ENCODE results near the gene APOL1.
A peak's percentile ranks its signal among the peaks of the same experiment; 100 is the strongest.
"Not testable (repeated sequence)": the region's sequence is repeated elsewhere in the genome, so short reads cannot be mapped to it uniquely, and the experiment has no call there.

The APOL1 gene, protein sequence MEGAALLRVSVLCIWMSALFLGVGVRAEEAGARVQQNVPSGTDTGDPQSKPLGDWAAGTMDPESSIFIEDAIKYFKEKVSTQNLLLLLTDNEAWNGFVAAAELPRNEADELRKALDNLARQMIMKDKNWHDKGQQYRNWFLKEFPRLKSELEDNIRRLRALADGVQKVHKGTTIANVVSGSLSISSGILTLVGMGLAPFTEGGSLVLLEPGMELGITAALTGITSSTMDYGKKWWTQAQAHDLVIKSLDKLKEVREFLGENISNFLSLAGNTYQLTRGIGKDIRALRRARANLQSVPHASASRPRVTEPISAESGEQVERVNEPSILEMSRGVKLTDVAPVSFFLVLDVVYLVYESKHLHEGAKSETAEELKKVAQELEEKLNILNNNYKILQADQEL

DNA sequence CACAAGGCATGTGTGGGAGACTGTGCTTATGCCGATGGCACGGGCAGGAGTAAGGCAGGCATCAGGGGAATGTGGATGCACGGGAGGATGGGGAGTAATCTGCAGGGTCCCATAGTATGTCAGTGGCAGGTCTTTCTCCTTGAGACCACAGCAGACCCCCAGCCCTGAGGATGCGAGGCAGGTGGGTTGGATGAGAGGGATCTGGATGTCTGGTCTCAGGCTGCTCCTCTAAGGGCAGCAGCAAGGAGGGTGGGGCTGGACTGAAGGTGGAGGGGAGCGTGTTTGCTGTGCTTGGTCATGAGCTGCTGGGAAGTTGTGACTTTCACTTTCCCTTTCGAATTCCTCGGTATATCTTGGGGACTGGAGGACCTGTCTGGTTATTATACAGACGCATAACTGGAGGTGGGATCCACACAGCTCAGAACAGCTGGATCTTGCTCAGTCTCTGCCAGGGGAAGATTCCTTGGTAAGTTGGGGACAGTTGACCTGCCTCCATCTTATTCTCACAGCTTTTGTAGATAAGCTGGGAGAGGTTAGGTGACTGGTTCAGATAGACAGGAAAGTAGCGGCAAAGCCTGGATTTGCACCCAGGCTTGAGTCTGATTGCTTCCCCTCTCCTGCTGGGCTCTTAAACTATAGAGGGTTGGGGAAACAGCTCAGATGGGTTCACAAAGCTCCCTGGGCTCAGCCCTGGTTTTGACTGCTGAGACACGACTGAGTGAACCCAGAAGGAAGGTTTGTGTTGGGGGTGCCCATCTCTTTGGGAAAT is at the start of gene APOL1:
Gene APOL1 (plus strand): TSS at position 380 of the 769 bp plus-strand sequence. CDS start 1,823 bp downstream, outside the sequence.
- peaks cover 50% of the 10 kb centered on the region for H3K4me1 ChIP-seq (ENCODE audit: control insufficient read depth, insufficient read depth, low read length)
- H3K27me3 ChIP-seq (ENCODE audit: control insufficient read depth, insufficient read depth, low read length), result no peaks in the 10 kb centered on the region
- H3K9me3 ChIP-seq (ENCODE audit: control insufficient read depth, low read length), result no peaks in the 10 kb centered on the region
- peak within 1 kb of the TSS; percentile 82 for H3K4me3 ChIP-seq (ENCODE audit: low read length)
- peaks cover 4% of the 10 kb centered on the region for H3K36me3 ChIP-seq (ENCODE audit: control insufficient read depth, insufficient read depth, low read length)
- H3K9ac ChIP-seq (ENCODE audit: low read length), result peak within 1 kb of the TSS; percentile 80

DNA sequence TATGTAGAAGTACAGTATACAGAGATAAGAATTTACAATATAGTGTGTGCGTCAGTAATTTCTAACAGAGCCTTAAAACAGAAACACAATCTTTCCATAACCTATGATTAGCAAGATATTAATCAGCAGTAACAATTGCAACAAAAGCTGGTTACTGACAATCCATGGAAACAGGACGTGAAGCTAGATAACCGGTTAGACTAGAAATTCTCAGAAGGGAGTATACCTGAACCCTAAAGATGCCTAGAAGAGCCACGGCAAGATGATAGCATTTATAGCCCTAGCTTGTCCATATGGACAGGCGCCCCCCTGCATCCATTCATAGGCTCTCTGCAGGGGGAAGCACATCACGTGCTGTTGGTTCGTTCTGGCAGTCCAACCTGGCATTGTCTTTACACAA is 49.5 kb upstream of the APOL1 start:
- not testable (repeated sequence) for H3K4me3 ChIP-seq (ENCODE audit: low read length)

DNA sequence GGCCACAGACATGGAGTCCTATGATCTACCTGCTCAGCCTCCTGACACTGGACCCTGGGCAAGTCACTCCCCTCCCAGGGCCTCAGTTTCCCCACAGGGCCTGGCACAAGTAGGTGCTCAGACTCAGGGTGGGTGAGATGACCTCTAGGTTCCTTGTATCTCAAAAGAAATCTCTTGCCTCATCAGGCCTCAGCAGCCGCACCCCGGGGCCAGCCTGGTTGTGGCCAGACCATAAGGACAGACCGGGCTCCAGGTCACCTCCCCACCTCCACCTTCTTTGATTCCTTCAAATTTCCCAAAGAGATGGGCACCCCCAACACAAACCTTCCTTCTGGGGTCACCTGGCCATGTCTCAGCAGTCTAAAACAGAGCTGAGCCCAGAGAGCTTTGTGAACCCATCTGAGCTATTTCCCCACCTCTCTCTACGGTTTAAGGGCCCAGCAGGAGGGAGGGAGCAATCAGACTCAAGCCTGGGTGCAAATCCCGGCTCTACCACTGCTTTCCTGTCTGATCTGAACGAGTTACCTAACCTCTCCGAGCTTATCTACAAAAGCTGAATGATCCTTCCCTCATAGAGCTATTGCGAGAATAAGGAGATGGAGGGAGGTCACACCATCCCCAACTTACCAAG is 48.8 kb upstream of the APOL1 start:
- Histone ChIP-seq H3K4me3 (ENCODE audit: low read length) (peak overlapping the region; percentile 45), H3K4me1 (ENCODE audit: control insufficient read depth, insufficient read depth, low read length) (peaks cover 16% of the 10 kb centered on the region), H3K27me3 (ENCODE audit: control insufficient read depth, insufficient read depth, low read length) (no peaks in the 10 kb centered on the region), H3K9ac (ENCODE audit: low read length) (peak overlapping the region; percentile 49), H3K36me3 (ENCODE audit: control insufficient read depth, insufficient read depth, low read length) (no peaks in the 10 kb centered on the region), H3K9me3 (ENCODE audit: control insufficient read depth, low read length) (no peaks in the 10 kb centered on the region)

More for the DNA sequence above, 49.5 kb upstream of the APOL1 start:
- peaks cover 16% of the 10 kb centered on the region for H3K4me1 ChIP-seq (ENCODE audit: control insufficient read depth, insufficient read depth, low read length)
- not testable (repeated sequence) for H3K27me3 ChIP-seq (ENCODE audit: control insufficient read depth, insufficient read depth, low read length); H3K9ac ChIP-seq (ENCODE audit: low read length); H3K36me3 ChIP-seq (ENCODE audit: control insufficient read depth, insufficient read depth, low read length); H3K9me3 ChIP-seq (ENCODE audit: control insufficient read depth, low read length)

DNA sequence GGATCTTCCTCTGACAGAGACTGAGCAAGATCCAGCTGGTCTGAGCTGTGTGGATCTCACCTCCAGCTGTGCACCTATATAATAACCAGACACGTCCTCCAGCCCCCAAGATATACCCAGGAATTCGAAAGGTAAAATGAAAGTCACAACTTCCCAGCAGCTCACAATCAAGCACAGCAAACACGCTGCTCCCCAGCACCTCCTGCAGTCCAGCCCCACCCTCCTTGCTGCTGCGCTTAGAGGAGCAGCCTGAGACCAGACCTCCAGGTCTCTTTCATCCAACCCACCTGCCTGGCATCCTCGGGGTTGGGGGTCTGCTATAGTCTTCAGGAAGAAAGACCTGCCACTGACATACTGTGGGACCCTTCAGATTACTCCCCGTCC is 48.3 kb upstream of the APOL1 start:
- peak overlapping the region; percentile 45 for H3K4me3 ChIP-seq (ENCODE audit: low read length)
- H3K9ac ChIP-seq (ENCODE audit: low read length), result peak overlapping the region; percentile 49
- H3K27me3 ChIP-seq (ENCODE audit: control insufficient read depth, insufficient read depth, low read length), result no peaks in the 10 kb centered on the region
- H3K9me3 ChIP-seq (ENCODE audit: control insufficient read depth, low read length), result no peaks in the 10 kb centered on the region
- H3K4me1 ChIP-seq (ENCODE audit: control insufficient read depth, insufficient read depth, low read length), result peaks cover 16% of the 10 kb centered on the region
- H3K36me3 ChIP-seq (ENCODE audit: control insufficient read depth, insufficient read depth, low read length), result no peaks in the 10 kb centered on the region

DNA sequence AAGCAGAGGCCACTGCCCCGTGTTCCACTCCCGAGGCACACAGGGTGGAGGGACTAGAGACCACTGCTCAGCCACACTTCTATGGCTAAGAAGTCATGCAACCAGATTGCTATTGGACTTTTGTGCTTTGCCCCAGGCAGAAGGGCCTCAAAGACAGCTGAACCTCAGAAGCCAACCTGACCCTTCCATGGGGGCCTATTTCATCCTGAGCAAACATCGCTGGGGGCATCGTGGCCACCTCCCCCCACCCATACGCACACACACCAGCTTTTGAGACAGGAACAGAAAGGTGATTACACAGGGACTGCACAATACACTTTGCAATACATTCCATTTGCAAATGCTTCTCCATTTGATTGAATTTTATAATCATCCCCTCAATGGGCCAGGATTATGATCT is 47.4 kb upstream of the APOL1 start:
- H3K9me3 ChIP-seq (ENCODE audit: control insufficient read depth, low read length); H3K4me3 ChIP-seq (ENCODE audit: low read length); H3K36me3 ChIP-seq (ENCODE audit: control insufficient read depth, insufficient read depth, low read length); H3K9ac ChIP-seq (ENCODE audit: low read length); H3K27me3 ChIP-seq (ENCODE audit: control insufficient read depth, insufficient read depth, low read length): not testable (repeated sequence)
- peaks cover 16% of the 10 kb centered on the region for H3K4me1 ChIP-seq (ENCODE audit: control insufficient read depth, insufficient read depth, low read length)

DNA sequence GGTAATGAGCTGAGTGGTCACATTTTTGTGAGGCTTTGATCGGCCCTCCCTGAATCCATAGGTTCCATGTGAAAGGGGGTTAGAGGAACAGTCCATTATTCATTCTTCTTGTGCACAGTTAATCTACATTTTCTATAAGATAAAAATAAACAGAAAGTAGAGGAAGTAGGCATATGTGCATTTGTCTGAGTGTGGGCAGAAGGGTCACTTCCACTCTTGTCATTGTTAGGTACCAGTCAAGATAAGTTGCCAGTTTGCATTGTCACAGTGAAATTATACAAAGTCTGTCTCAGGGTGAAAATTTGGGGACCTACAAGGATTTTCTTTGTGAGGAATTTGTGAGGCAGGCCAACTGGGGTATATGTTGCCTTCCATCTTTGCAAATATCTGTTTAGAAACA is 46.7 kb upstream of the APOL1 start:
- Histone ChIP-seq H3K27me3 (ENCODE audit: control insufficient read depth, insufficient read depth, low read length) (no peaks in the 10 kb centered on the region), H3K4me1 (ENCODE audit: control insufficient read depth, insufficient read depth, low read length) (peaks cover 16% of the 10 kb centered on the region), H3K36me3 (ENCODE audit: control insufficient read depth, insufficient read depth, low read length) (no peaks in the 10 kb centered on the region), H3K4me3 (ENCODE audit: low read length) (no peak overlapping the region), H3K9me3 (ENCODE audit: control insufficient read depth, low read length) (no peaks in the 10 kb centered on the region), H3K9ac (ENCODE audit: low read length) (no peak overlapping the region)

DNA sequence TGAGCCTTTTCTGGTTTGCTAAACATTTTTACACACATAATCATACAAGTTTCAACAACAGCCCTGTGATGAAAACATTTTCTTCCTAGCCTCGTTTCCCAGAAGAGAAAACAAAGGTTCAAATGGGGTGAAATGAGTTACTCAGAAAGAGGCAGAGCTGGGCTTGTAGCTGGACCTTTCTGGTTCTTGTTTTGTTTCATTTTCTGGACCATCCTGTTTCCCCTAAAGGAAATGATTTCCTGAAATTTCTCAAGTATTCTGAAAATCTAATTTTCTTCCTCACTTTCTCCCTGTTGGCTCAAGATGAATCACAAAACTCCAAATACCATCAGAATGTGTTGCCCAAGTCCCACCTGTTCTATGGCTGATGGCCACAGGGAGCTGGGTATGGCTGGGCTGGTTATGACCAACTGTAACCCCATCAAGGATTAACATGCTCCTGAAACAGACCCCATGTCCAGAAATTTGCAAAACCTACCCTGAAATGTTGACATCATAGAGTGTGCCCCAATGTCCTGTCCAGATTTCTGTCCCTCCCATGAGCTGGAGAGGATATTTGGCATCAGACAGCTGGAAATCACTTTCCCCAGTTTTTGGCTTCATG is 44.7 kb upstream of the APOL1 start:
- no peaks in the 10 kb centered on the region for H3K27me3 ChIP-seq (ENCODE audit: control insufficient read depth, insufficient read depth, low read length)
- peaks cover 7% of the 10 kb centered on the region for H3K4me1 ChIP-seq (ENCODE audit: control insufficient read depth, insufficient read depth, low read length)
- no peaks in the 10 kb centered on the region for H3K36me3 ChIP-seq (ENCODE audit: control insufficient read depth, insufficient read depth, low read length)
- H3K9ac ChIP-seq (ENCODE audit: low read length), result no peak overlapping the region
- H3K9me3 ChIP-seq (ENCODE audit: control insufficient read depth, low read length), result no peaks in the 10 kb centered on the region
- H3K4me3 ChIP-seq (ENCODE audit: low read length), result no peak overlapping the region

DNA sequence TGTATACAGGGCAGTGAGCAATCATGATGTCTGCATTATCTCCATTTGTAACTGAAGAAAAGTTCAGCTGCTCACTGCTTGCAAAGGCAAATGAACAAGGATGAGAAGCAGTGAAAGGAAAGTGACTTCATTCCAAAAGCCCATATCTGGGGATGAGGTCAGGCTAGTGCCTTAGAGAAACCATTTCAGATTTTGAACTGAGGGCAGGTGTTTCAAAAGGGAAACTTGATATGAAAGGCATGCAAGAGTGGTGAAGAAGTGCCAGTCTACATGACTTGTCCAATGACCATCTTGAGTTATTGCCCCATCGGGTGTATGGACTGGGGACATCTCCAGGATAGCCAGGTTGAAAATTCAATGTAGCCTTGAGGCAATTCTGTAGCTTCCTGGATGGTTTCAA is 44.0 kb upstream of the APOL1 start:
- no peaks in the 10 kb centered on the region for H3K36me3 ChIP-seq (ENCODE audit: control insufficient read depth, insufficient read depth, low read length)
- no peaks in the 10 kb centered on the region for H3K9me3 ChIP-seq (ENCODE audit: control insufficient read depth, low read length)
- no peak overlapping the region for H3K9ac ChIP-seq (ENCODE audit: low read length)
- no peak overlapping the region for H3K4me3 ChIP-seq (ENCODE audit: low read length)
- H3K4me1 ChIP-seq (ENCODE audit: control insufficient read depth, insufficient read depth, low read length), result peaks cover 3% of the 10 kb centered on the region
- H3K27me3 ChIP-seq (ENCODE audit: control insufficient read depth, insufficient read depth, low read length), result no peaks in the 10 kb centered on the region

DNA sequence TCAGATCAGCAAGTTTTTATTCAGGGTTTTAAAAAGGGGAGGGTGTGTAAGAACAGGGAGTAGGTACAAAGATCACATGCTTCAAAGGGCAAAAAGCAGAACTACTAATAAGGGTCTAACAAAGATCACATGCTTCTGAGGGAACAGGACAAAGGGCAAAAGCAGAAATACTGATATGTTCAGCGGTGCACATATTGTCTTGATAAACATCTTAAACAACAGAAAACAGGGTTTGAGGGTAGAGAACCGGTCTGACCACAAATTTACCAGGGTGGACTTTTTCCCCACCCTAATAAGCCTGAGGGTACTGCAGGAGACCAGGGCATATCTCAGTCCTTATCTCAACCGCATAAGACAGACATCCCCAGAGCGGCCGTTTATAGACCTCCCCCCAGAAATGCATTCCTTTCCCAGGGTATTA is 43.4 kb upstream of the APOL1 start:
- not testable (repeated sequence) for H3K4me3 ChIP-seq (ENCODE audit: low read length); H3K36me3 ChIP-seq (ENCODE audit: control insufficient read depth, insufficient read depth, low read length); H3K9ac ChIP-seq (ENCODE audit: low read length); H3K27me3 ChIP-seq (ENCODE audit: control insufficient read depth, insufficient read depth, low read length); H3K9me3 ChIP-seq (ENCODE audit: control insufficient read depth, low read length); H3K4me1 ChIP-seq (ENCODE audit: control insufficient read depth, insufficient read depth, low read length)

DNA sequence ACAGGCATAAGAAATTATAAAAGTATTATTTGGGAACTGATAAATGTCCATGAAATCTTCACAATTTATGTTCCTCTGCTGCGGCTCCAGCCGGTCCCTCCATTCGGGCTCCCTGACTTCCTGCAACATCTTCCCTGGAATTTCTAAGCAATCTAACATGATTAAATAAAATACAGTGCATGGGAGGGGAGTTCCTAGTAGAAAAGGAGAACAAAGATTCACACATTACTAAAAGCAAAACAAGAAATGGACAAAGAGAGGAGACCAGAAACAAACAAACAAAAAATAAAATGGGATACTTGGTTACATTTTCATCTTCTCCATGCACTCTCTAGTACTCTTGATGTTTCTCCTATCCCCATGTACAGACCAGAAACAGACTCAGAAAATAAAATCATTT is 42.7 kb upstream of the APOL1 start:
- no peaks in the 10 kb centered on the region for H3K9me3 ChIP-seq (ENCODE audit: control insufficient read depth, low read length)
- no peaks in the 10 kb centered on the region for H3K27me3 ChIP-seq (ENCODE audit: control insufficient read depth, insufficient read depth, low read length)
- no peaks in the 10 kb centered on the region for H3K4me1 ChIP-seq (ENCODE audit: control insufficient read depth, insufficient read depth, low read length)
- H3K9ac ChIP-seq (ENCODE audit: low read length), result no peak overlapping the region
- H3K4me3 ChIP-seq (ENCODE audit: low read length), result no peak overlapping the region
- no peaks in the 10 kb centered on the region for H3K36me3 ChIP-seq (ENCODE audit: control insufficient read depth, insufficient read depth, low read length)

DNA sequence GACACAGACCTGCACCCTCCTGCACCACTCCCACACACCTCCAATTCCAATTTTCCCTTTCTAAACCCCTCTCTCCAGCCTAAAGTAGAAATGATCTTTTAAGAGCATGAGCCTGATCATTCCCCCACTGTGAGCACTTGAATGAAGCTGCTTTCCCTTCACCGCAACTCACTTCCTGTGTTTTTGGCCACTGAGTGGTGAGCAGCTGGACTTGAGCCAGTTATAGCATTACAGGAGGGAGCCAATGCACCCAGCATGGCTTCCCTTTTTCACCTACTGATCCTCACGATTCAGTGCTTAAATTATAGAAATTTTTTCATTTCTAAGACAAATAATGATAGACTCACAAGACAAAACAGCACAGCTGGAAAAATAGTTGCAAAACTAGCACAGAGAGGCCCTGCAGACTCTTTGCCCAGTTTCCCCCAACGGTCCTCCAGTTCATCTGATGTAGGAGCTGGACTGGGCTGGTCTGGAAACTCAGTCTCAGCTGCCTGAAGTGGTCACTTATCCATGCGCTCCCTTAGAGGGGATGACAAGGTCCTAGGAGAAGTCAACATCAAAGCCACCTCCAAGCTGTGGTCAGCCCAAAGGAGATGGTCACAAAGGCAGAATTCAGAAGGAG is 41.6 kb upstream of the APOL1 start:
- Histone ChIP-seq H3K36me3 (ENCODE audit: control insufficient read depth, insufficient read depth, low read length) (no peaks in the 10 kb centered on the region), H3K4me3 (ENCODE audit: low read length) (no peak overlapping the region), H3K9me3 (ENCODE audit: control insufficient read depth, low read length) (no peaks in the 10 kb centered on the region), H3K4me1 (ENCODE audit: control insufficient read depth, insufficient read depth, low read length) (no peaks in the 10 kb centered on the region), H3K27me3 (ENCODE audit: control insufficient read depth, insufficient read depth, low read length) (no peaks in the 10 kb centered on the region), H3K9ac (ENCODE audit: low read length) (no peak overlapping the region)
